Ascending aorta (tissue), 2 donors: ENCODE results near the gene C10orf90. TPM values are rescaled to one million over a fixed set of nuclear protein-coding genes. Genes with fewer than 3 reads are reported as not detected.

Experiments
- DNase-seq, 2 donors: peaks; one replicate each; pipeline ENCODE4 v3.0.0-alpha.2; 2019; ENCODE audit warnings: low spot score in 2 of 2
- H3K27ac ChIP-seq, 2 donors: fragments of 200-600 bp; sonication (generic); one replicate each; pipeline ENCODE4 v1.5.1; 2016 to 2017; ENCODE audit warnings: mild to moderate bottlenecking in 1 of 2
- H3K27me3 ChIP-seq: fragments of 200-600 bp; sonication (generic); one replicate; pipeline ENCODE4 v1.5.1; 2017
- H3K36me3 ChIP-seq, 2 donors: fragments of 200-600 bp; sonication (generic); one replicate each; pipeline ENCODE4 v1.5.1; 2016
- H3K4me1 ChIP-seq, 2 donors: fragments of 200-600 bp; sonication (generic); one replicate each; pipeline ENCODE4 v1.5.1; 2016 to 2017; ENCODE audit warnings: mild to moderate bottlenecking in 1 of 2
- H3K4me3 ChIP-seq, 2 donors: fragments of 200-600 bp; sonication (generic); one replicate each; pipeline ENCODE4 v1.5.1; 2016 to 2017; ENCODE audit warnings: mild to moderate bottlenecking in 1 of 2
- H3K9me3 ChIP-seq, 2 donors: fragments of 200-600 bp; sonication (generic); one replicate each; pipeline ENCODE4 v1.5.1; 2016
- intact Hi-C: fragments of 100-400 bp; cut with DNase I; formaldehyde crosslinking; loops from one replicate; pipeline ENCODE4 v1.15.1; 2023
- total RNA-seq: library from RNA; depleted of rRNA; stranded (reverse); fragments of >200 nt; gene quantifications from one replicate; pipeline ENCODE4 v1.1.0, GENCODE V29; 2016
- TF ChIP-seq, protein P1 (sequence below), 3 experiments: fragments of 200-600 bp in 2 of 3; fragments of 450-650 bp in 1 of 3; sonication (generic) in 2 of 3; IDR thresholded peaks; one replicate each; pipeline ENCODE4 v1.5.1; 2016 to 2019; ENCODE audit warnings: antibody characterized with exemption in 3 of 3, mild to moderate bottlenecking in 1 of 3, moderate library complexity in 1 of 3

Gene C10orf90
- total RNA-seq, 1 donor from 2014 or later, result not detected

DNA sequence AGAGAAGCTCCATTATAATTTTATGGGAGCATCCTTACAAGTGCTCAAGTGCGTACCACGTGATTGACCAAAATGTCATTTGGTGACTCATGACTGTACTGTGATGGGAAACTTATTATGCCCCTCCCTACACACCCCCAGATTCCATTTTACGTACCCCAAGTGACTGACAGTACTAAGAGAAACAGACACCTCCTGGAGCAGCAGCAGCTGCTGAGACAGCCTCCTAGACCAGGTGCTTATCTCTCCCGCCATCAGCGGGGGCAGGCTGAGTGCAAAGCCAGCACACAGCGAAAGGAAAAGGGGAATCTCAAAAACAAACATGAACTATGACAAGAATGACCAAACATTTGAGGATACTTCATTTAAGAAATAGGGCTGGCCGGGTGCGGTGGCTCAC is 278.0 kb downstream of the C10orf90 start:
- no peak overlapping the region for H3K27ac ChIP-seq
- H3K4me1 ChIP-seq, result peaks cover 0 to 3% of the 10 kb centered on the region in 2 donors
- H3K36me3 ChIP-seq, result no peaks in the 10 kb centered on the region
- TF ChIP-seq, protein P1, sequence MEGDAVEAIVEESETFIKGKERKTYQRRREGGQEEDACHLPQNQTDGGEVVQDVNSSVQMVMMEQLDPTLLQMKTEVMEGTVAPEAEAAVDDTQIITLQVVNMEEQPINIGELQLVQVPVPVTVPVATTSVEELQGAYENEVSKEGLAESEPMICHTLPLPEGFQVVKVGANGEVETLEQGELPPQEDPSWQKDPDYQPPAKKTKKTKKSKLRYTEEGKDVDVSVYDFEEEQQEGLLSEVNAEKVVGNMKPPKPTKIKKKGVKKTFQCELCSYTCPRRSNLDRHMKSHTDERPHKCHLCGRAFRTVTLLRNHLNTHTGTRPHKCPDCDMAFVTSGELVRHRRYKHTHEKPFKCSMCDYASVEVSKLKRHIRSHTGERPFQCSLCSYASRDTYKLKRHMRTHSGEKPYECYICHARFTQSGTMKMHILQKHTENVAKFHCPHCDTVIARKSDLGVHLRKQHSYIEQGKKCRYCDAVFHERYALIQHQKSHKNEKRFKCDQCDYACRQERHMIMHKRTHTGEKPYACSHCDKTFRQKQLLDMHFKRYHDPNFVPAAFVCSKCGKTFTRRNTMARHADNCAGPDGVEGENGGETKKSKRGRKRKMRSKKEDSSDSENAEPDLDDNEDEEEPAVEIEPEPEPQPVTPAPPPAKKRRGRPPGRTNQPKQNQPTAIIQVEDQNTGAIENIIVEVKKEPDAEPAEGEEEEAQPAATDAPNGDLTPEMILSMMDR (IDR thresholded peaks at IDR 0.05), result no peak
- no peaks in the 10 kb centered on the region for H3K27me3 ChIP-seq
- no peak for DNase-seq
- H3K4me3 ChIP-seq, result no peak overlapping the region
- no peaks in the 10 kb centered on the region for H3K9me3 ChIP-seq
- intact Hi-C loops, result no loop called here

DNA sequence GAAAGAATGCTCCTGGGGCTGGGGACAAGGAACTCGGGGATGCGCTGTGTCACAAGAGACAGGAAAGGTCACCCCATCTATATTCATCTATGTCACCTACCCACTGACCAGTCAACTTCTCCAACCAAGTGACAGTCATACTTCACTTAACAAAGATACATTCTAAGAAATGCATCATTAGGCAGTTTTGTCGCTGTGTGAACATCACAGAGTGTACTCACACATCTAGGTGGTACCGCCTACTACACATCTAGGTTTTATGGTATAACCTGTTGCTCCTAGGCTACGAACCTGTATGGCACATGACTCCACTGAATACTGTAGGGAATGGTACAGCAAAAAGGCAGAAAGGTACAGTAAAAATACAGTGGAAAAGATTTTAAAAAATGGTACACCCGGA is 278.4 kb downstream of the C10orf90 start:
- TF ChIP-seq, protein P1 (IDR thresholded peaks at IDR 0.05), result no peak
- no peak overlapping the region for H3K27ac ChIP-seq
- no peak for DNase-seq
- no peak overlapping the region for H3K4me3 ChIP-seq
- peaks cover 0 to 5% of the 10 kb centered on the region in 2 donors for H3K4me1 ChIP-seq
- no peaks in the 10 kb centered on the region for H3K9me3 ChIP-seq
- intact Hi-C loops, result no loop called here
- H3K36me3 ChIP-seq, result no peaks in the 10 kb centered on the region
- no peaks in the 10 kb centered on the region for H3K27me3 ChIP-seq

DNA sequence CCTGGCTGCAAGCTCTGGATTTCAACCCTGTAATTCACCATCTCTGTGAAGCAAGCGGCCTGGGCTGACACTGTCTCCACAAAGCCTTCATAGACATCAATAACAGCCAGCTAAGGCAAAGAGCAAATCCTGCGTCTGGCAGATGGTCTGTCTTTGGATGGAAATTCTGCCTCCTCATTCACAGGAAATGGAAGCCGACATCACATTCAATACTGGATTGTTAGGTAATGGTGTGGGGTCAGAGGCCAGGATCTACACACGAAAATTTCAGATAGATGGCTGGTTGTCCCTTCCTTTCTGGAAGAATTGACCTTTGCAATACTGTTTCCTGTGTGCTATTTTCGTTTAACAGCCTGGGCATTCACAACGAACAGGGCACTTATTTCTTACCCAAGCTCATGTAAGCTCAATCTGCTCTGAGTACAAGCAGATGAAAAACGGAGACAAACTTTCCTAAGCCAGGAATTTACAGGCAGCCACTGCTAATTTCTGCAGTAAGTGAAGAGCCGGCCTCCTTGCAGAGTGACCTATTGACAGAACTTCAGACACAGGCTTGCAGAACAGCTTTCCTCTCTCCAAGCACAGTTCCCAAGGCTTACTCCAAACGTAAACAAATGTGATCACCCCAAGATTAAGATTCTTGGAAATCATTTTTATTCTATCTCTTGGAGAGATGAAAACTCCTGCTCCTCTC is 279.2 kb downstream of the C10orf90 start:
- Histone ChIP-seq H3K27me3 (no peaks in the 10 kb centered on the region), H3K36me3 (no peaks in the 10 kb centered on the region), H3K4me1 (peaks cover 0 to 5% of the 10 kb centered on the region in 2 donors), H3K9me3 (no peaks in the 10 kb centered on the region), H3K27ac (no peak overlapping the region), H3K4me3 (no peak overlapping the region)
- intact Hi-C loops, result no loop called here
- TF ChIP-seq, protein P1 (IDR thresholded peaks at IDR 0.05), result no peak
- DNase-seq, result no peak

DNA sequence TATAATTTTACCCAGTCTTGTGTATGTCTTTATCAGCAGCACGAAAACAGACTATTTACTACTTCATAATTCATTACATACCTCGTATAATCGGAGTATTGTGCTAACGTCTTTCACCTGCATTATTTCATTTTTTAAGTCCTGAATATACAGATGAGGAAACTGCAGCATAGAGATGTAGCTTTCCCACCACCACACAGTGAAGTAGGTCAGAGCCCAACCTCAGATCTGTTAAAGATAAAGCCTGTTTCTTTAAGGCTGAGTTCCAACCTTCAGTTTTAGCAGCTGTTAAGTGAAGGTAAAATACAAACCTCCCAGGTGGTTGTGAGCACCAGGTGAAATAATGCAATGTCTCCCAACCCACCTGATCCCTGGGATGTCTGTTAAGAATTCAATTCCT is 280.2 kb downstream of the C10orf90 start:
- peaks cover 0 to 5% of the 10 kb centered on the region in 2 donors for H3K4me1 ChIP-seq
- no peaks in the 10 kb centered on the region for H3K9me3 ChIP-seq
- DNase-seq, result no peak
- TF ChIP-seq, protein P1 (IDR thresholded peaks at IDR 0.05), result no peak
- intact Hi-C loops, result no loop called here
- H3K27me3 ChIP-seq, result no peaks in the 10 kb centered on the region
- H3K4me3 ChIP-seq, result no peak overlapping the region
- no peaks in the 10 kb centered on the region for H3K36me3 ChIP-seq
- H3K27ac ChIP-seq, result no peak overlapping the region

DNA sequence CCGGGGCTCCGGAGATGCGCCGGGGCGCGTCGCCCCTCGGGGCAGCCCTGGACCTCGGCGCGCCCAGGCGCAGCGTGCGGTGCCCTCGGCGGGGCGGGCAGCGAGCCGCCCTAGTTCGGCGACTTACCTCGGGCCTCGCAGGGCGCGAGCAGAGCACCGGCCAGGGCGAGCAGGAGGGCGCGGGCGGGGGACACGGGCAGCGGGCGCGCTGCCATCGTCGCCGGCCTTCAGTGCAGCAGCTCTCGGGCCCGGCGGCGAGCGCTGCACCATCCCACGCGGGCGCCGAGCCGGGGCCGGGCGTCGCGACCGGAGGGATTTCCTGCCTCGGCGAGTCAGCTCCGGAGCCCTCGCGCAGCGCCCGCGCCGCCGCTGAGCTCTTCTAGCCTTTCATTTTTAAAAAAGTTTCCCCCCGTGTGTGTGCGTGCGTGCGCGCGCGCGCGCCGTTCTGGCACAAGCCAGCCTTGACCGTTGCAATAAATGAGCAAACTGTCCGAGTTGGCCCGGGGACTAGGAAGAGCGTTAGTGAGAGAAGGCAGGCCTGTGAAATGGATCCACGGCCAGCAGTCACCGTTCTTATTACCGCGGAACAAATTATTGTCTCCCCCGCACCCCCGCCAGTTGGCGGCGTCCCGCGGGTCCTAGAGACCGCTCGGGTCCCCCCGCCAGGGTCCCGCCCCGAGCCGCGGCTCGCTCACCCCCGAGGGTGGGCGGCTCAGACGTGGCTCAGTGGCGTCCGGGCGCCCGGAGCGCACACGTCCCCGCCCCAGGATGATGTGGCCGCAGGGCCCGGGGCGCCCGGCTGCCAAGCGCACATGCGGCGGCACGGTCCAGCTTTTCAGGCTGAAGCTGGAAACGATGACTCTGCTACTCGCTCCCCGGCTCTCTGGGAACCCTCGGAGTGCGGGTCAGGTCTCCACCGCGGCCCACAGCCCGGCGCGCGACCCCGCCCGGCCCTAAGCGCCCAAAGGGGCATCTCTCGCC is 282.3 kb downstream of the C10orf90 start, which contains the start of gene ADAM12:
ADAM12 (minus strand) TSS at position 547 of the 981 bp plus-strand sequence; CDS start at position 215, 332 bp downstream.
- Histone ChIP-seq H3K9me3 (no peaks in the 10 kb centered on the region), H3K36me3 (no peaks in the 10 kb centered on the region), H3K27me3 (no peaks in the 10 kb centered on the region), H3K27ac (peak within 1 kb of the TSS in 1 of 2 donors; percentile 11), H3K4me1 (peaks cover 0 to 5% of the 10 kb centered on the region in 2 donors), H3K4me3 (peak within 1 kb of the TSS; percentile 60 to 68)
- no peak for DNase-seq
- intact Hi-C loops, result loop anchor here (1.0 to 5.0 kb wide), 2 partner anchors 114 to 406 kb away; no protein-coding TSS in a partner anchor
- TF ChIP-seq, protein P1 (IDR thresholded peaks at IDR 0.05), result no peak
